ENCODE measurements around the gene GPR18.
"Not testable (repeated sequence)": the region's sequence is repeated elsewhere in the genome, so short reads cannot be mapped to it uniquely, and the experiment has no call there.

Gene GPR18

DNA sequence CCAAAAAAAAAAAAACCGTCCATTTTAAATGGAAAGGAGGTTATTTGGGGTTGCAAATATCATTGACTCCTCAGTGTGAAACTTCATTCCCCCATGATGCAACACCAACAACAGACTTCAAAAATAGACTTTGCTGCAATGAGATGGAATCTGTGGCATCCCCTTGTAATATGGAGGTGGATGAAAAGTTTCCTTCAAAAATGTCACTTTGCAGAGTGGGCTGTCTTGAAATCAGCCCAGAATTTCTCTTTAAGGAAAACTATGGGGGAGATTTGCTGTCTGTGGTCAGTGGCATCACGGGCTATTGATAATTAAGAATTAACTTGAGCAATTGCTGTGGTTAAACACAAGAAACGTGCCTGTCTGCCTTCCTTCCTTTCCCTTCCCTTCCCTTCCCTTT, 1.5 kb downstream of the GPR18 start:
- ATAC-seq (replicated peaks) = peak; percentile 35
- H3K4me1 Mint-ChIP-seq (ENCODE audit: low read depth in 2 of 2) = peaks cover 34 to 66% of the 10 kb centered on the region in 2 donors
- H3K9me3 Mint-ChIP-seq = no peaks in the 10 kb centered on the region
- no peaks in the 10 kb centered on the region for H3K27me3 Mint-ChIP-seq
- H3K4me3 Mint-ChIP-seq = peak overlapping the region; percentile 78 to 88
- peaks cover 37% of the 10 kb centered on the region for H3K36me3 Mint-ChIP-seq (ENCODE audit: insufficient read depth)
- DNase-seq = no peak
- H3K27ac Mint-ChIP-seq = peak overlapping the region; percentile 84 to 98

DNA sequence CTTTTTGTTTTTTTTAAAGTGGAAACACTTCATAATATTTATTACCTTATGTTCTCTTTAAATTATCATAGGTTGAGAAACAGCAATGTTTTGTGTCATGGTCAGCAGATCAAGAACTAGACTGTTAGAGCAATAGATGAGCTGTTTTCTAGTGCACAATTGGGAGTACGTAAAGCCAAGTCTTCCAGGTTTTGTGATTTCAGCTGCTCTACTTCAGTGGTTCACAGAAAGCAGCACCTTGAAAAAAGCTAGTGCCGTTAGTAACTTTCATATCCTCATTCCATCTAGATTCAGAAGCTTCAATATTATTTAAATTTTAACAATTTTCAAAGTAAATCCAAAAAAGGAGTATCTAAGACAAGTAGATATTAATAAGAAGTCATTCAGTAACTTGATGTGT, 1.9 kb downstream of the GPR18 start:
- no peaks in the 10 kb centered on the region for H3K9me3 Mint-ChIP-seq
- H3K4me1 Mint-ChIP-seq (ENCODE audit: low read depth in 2 of 2) = peaks cover 39 to 67% of the 10 kb centered on the region in 2 donors
- H3K27ac Mint-ChIP-seq = peak overlapping the region; percentile 84 to 98
- peak overlapping the region; percentile 78 to 88 for H3K4me3 Mint-ChIP-seq
- H3K36me3 Mint-ChIP-seq (ENCODE audit: insufficient read depth) = peaks cover 37% of the 10 kb centered on the region
- no peaks in the 10 kb centered on the region for H3K27me3 Mint-ChIP-seq
- ATAC-seq (replicated peaks) (no peak), DNase-seq (no peak)

DNA sequence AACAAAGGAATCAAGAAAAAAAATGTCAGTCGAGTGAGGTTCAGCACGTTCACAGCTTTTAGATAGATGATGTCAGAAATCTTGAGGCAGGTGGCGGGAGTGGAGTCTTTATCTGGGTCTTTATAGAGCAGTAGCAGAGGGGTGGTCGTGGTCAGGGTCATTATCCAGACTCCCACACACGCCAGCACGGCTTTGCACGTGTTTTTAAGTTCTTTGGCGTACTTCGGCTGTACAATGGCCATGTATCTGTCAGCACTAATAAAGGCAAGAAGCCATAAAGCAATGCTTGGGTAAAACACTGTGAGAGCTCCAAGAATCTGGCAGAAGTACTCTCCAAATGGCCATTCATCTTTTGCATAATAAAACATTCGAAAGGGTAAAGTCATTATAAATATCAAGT, 2.9 kb downstream of the GPR18 start:
- H3K27me3 Mint-ChIP-seq = no peaks in the 10 kb centered on the region
- H3K36me3 Mint-ChIP-seq (ENCODE audit: insufficient read depth) = peaks cover 37% of the 10 kb centered on the region
- H3K4me3 Mint-ChIP-seq = peak overlapping the region; percentile 78 to 88
- ATAC-seq (replicated peaks) (no peak), DNase-seq (no peak)
- H3K27ac Mint-ChIP-seq = peak overlapping the region; percentile 84 to 99
- H3K4me1 Mint-ChIP-seq (ENCODE audit: low read depth in 2 of 2) = peaks cover 44 to 71% of the 10 kb centered on the region in 2 donors
- no peaks in the 10 kb centered on the region for H3K9me3 Mint-ChIP-seq

DNA sequence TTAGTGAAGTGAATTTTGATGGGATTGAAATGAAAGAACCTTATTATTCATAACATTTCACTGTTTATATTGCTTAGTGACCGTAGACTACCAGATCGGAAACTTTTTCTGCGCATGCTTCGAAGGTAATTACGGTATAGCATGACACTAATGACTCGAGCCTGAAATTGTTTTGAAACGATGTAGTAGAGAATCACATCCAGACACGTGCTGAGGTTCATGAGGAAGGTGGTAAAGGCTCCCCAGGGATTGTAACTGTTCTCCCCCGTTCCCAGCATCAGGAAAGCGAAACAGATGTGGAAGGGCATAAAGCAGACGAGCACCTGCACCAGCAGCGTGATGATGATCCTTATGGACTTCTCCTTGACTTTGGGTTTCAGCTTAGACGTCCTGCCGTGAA, 3.3 kb downstream of the GPR18 start:
- H3K4me1 Mint-ChIP-seq (ENCODE audit: low read depth in 2 of 2) = peaks cover 43 to 71% of the 10 kb centered on the region in 2 donors
- peaks cover 38% of the 10 kb centered on the region for H3K36me3 Mint-ChIP-seq (ENCODE audit: insufficient read depth)

DNA sequence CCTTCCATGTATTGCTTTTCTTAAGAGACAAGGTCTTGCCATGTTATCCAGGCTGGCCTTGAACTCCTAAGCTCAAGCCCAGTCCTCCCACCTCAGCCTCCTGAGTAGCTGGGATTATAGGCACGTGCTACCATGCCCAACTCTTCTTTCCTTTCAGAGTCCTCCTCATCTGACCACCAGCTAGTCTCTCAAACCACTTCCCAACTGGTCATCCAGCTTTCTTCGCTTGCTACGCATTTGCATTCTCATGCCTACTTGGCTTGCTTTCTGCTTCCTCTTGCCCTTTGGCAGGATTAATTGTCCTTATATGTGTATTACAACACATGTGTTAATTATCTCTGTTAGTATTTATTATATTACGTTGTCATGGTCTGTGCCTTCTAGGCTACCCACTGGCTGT, 6.3 kb downstream of the GPR18 start:
- peaks cover 50% of the 10 kb centered on the region for H3K36me3 Mint-ChIP-seq (ENCODE audit: insufficient read depth)
- H3K27ac Mint-ChIP-seq = peak overlapping the region; percentile 8 to 67
- peaks cover 41 to 57% of the 10 kb centered on the region in 2 donors for H3K4me1 Mint-ChIP-seq (ENCODE audit: low read depth in 2 of 2)
- no peaks in the 10 kb centered on the region for H3K27me3 Mint-ChIP-seq
- ATAC-seq (replicated peaks) (no peak), DNase-seq (no peak)
- peak overlapping the region in 1 of 2 donors; percentile 9 for H3K4me3 Mint-ChIP-seq
- peaks cover 0 to 6% of the 10 kb centered on the region in 2 donors for H3K9me3 Mint-ChIP-seq

More for the DNA sequence above, 3.3 kb downstream of the GPR18 start:
- no peaks in the 10 kb centered on the region for H3K27me3 Mint-ChIP-seq
- peak overlapping the region; percentile 84 to 99 for H3K27ac Mint-ChIP-seq
- H3K4me3 Mint-ChIP-seq = peak overlapping the region; percentile 78 to 88
- ATAC-seq (replicated peaks) = peak; percentile 9
- H3K9me3 Mint-ChIP-seq = no peaks in the 10 kb centered on the region
- DNase-seq = no peak

DNA sequence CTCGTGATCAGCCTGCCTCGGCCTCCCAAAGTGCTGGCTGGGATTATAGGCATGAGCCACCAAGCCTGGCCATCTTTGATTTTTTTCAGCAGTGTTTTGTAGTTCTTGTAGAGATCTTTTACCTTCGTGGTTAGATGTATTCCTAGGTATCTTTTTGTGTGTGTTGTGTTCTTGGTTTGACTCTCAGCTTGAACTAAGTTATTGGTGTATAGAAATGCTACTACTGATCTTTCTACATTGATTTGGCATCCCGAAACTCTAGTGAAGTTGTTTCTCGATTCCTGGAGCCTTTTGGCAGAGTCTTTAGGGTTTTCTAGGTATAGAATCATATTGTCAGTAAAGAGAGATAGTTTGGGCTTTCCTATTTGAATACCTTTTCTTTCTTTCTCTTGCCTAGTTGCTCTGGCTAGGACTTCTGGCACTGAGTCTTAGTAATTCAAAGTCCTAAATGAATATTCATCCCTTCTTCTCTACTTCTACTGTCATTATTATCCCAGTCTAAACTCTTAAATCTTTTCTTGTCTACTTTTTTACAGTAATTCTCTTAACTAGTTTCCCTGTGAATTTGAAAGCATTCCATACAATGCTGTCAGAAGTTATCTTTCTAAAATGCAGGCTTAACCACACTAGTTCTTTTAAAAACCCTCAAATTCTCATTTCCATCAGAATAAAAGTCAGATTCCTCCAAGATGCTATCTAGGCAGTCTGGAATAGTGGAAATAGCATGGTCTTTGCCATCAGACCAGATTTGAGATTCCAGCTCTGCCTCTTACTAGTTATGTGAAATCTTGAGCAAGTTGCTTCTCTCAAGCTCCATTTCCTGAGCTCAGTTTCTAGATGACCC, 7.0 kb downstream of the GPR18 start:
- Mint-ChIP-seq H3K9me3 (peaks cover 0 to 6% of the 10 kb centered on the region in 2 donors), H3K36me3 (ENCODE audit: insufficient read depth) (peaks cover 45% of the 10 kb centered on the region), H3K27me3 (no peaks in the 10 kb centered on the region), H3K27ac (peak overlapping the region; percentile 67 to 72), H3K4me1 (ENCODE audit: low read depth in 2 of 2) (peaks cover 38 to 54% of the 10 kb centered on the region in 2 donors), H3K4me3 (peak overlapping the region in 1 of 2 donors; percentile 41)
- ATAC-seq (replicated peaks) = no peak
- DNase-seq = no peak

DNA sequence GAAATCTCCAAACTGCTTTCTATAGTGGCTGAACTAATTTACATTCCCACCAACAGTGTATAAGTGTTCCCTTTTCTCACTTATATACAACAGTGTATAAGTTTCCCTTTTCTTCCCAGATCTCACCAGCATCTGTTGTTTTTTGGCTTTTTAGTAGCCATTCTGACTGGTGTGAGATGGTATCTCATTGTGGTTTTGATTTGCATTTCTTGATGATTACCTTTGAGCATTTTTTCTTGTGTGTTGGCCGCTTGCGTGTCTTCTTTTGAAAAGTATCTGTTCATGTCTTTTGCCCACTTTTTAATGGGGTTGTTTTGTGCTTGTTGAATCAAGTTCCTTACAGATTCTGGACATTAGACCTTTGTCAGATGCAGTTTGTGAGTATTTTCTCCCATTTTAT, 8.6 kb downstream of the GPR18 start:
- not testable (repeated sequence) for H3K4me3 Mint-ChIP-seq; H3K9me3 Mint-ChIP-seq; DNase-seq; H3K27me3 Mint-ChIP-seq; ATAC-seq (replicated peaks)
- Mint-ChIP-seq H3K36me3 (ENCODE audit: insufficient read depth) (peaks cover 40% of the 10 kb centered on the region), H3K4me1 (ENCODE audit: low read depth in 2 of 2) (peaks cover 27 to 42% of the 10 kb centered on the region in 2 donors), H3K27ac (peak overlapping the region; percentile 7 to 67)

DNA sequence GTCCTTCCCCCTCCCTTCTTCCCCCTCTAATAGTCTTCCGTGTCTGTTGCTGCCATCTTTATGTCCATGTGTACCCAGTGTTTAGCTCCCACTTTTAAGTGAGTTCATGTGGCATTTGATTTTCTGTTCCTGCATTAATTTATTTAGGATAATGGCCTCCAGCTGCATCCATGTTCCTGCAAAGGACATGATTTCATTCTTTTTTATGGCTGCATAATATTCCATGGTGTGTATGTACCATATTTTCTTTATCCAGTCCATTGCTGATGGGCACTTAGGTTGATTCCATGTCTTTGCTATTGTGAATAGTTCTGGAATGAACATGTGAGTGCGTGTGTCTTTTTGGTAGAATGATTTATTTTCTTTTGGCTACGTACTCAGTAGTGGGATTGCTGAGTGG, 9.0 kb downstream of the GPR18 start:
- not testable (repeated sequence) for H3K27me3 Mint-ChIP-seq; DNase-seq; H3K4me3 Mint-ChIP-seq; ATAC-seq (replicated peaks); H3K9me3 Mint-ChIP-seq
- peaks cover 36% of the 10 kb centered on the region for H3K36me3 Mint-ChIP-seq (ENCODE audit: insufficient read depth)
- H3K27ac Mint-ChIP-seq = peak overlapping the region; percentile 7 to 39
- H3K4me1 Mint-ChIP-seq (ENCODE audit: low read depth in 2 of 2) = peaks cover 27 to 40% of the 10 kb centered on the region in 2 donors

DNA sequence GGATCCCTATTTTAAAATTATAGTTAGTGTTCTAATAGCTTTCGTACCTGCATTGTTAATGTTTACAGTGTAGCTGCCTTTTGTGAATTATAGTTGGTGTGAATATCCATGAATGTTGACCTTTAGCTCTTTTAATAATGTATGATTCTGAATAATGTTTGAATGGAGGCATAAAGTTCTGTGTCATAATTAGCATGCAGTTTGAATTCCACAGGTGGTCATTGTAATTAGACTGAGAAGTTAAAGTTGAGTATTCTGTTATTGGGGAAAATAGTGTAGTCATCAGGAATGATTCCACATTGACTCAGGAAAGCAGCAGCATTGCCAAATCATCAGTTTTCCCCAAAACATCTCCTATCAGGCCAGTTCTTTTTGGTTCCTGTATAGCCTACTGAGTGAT, 12.1 kb downstream of the GPR18 start:
- Mint-ChIP-seq H3K4me1 (ENCODE audit: low read depth in 2 of 2) (peaks cover 18 to 21% of the 10 kb centered on the region in 2 donors), H3K27me3 (no peaks in the 10 kb centered on the region), H3K4me3 (no peak overlapping the region), H3K27ac (no peak overlapping the region), H3K36me3 (ENCODE audit: insufficient read depth) (peaks cover 42% of the 10 kb centered on the region), H3K9me3 (peaks cover 0 to 6% of the 10 kb centered on the region in 2 donors)
- DNase-seq = no peak
- ATAC-seq (replicated peaks) = no peak

DNA sequence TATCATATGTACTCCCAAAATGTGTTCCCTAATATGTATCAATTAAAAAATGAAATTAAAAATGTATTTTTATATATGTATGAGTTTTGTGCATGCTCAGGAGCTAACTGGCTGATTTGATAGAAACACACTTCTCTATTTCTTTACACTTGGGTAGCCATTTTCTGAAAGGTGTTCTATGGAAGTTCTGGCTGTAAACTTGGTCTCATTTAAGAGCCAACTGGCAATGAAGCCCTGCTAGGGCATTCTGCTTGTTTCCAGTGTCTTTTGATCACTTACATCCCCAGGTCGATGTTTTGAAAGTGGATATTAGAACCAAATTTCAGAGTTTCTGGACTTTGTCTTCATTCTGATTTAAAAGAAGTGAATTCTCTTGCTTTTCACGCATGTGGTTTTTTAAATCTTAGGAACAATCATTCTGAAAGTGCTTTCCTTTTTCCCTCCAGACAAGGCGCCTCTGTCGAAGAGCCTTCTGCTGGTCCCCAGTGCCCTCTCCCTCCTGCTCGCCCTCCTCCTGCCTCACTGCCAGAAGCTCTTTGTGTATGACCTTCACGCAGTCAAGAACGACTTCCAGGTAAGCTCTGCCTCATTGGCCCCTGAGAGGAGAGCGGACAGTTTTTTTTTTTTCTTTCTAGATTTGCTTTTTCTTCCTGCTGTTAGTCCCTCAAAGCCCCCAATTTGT, 20.1 kb downstream of the GPR18 start:
- DNase-seq (peak in 1 of 3 experiments; percentile 11), ATAC-seq (replicated peaks) (peak; percentile 86)
- Mint-ChIP-seq H3K36me3 (ENCODE audit: insufficient read depth) (peaks cover 31% of the 10 kb centered on the region), H3K27ac (peak overlapping the region; percentile 97 to 99), H3K4me3 (peak overlapping the region; percentile 86 to 87), H3K27me3 (no peaks in the 10 kb centered on the region), H3K4me1 (ENCODE audit: low read depth in 2 of 2) (peaks cover 35 to 42% of the 10 kb centered on the region in 2 donors), H3K9me3 (no peaks in the 10 kb centered on the region)

DNA sequence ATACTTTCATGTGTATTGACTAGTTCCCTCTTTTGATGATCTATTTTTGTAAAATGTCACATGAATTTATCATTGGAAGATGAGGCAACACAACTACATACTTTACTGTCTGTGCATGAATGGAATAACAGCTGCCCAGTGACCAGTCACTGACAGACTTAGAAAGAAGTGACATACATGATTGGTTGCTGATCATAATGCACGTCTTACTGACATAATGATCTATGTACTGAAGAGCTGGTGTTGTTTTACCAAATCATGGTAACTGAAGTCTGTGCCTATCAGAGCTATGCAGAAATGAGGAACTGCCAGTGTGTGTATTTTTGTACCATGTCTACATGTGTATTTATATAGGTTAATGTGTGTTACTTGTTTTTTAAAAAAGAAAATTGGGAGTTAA, 26.5 kb downstream of the GPR18 start:
- peaks cover 26% of the 10 kb centered on the region for H3K36me3 Mint-ChIP-seq (ENCODE audit: insufficient read depth)
- H3K27ac Mint-ChIP-seq = peak overlapping the region; percentile 81 to 94
- ATAC-seq (replicated peaks) (peak; percentile 9), DNase-seq (no peak)
- no peaks in the 10 kb centered on the region for H3K27me3 Mint-ChIP-seq
- H3K4me3 Mint-ChIP-seq = peak overlapping the region; percentile 57 to 68
- no peaks in the 10 kb centered on the region for H3K9me3 Mint-ChIP-seq
- peaks cover 48% of the 10 kb centered on the region in 2 donors for H3K4me1 Mint-ChIP-seq (ENCODE audit: low read depth in 2 of 2)

DNA sequence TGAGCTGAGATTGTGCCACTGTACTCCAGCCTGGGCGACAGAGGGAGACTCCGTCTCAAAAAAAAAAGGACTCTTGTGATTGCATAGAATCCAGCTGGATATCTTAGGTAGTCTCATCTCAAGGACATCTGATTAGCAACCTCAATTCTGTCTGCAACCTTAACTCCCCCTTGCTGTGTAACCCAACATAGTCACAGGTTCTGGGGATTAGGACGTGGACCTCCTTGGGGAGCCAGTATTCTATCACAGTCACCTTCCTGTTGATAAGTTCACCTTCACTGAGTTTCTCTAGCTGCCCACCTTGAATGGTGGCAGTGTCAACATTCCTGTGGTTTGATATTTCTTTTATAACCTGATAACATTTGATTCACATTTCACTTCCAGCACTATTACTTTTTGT, 27.2 kb downstream of the GPR18 start:
- Mint-ChIP-seq H3K27ac (peak overlapping the region; percentile 81 to 94), H3K4me3 (peak overlapping the region; percentile 57 to 68), H3K9me3 (no peaks in the 10 kb centered on the region), H3K4me1 (ENCODE audit: low read depth in 2 of 2) (peaks cover 51 to 55% of the 10 kb centered on the region in 2 donors), H3K27me3 (no peaks in the 10 kb centered on the region), H3K36me3 (ENCODE audit: insufficient read depth) (peaks cover 26% of the 10 kb centered on the region)
- ATAC-seq (replicated peaks) = peak; percentile 16
- DNase-seq = no peak

DNA sequence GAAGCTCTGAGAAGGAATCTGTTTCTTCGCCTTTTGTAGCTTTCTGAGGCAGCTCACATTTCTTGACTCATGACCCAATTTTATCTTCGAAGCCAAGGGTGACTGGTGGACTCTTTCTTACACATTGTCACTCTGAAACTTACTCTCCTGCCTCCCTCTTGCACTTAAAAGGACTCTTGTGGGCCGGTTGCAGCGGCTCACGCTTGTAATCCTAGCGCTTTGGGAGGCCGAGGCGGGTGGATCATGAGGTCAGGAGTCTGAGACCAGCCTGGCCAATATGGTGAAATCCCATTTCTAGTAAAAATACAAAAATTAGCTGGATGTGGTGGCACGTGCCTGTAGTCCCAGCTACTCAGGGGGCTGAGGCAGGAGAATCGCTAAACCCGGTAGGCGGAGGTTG, 27.6 kb downstream of the GPR18 start:
- Mint-ChIP-seq H3K27ac (peak overlapping the region; percentile 81 to 94), H3K36me3 (ENCODE audit: insufficient read depth) (peaks cover 23% of the 10 kb centered on the region), H3K4me3 (peak overlapping the region; percentile 57 to 68), H3K4me1 (ENCODE audit: low read depth in 2 of 2) (peaks cover 54 to 59% of the 10 kb centered on the region in 2 donors)
- not testable (repeated sequence) for H3K9me3 Mint-ChIP-seq, H3K27me3 Mint-ChIP-seq, DNase-seq
- ATAC-seq (replicated peaks) = peak; percentile 37
